Measurements from ENCODE around the gene PCYT2. TPM values are rescaled to one million over a fixed set of nuclear protein-coding genes. Genes with fewer than 3 reads are reported as not detected.

PCYT2 gene
- polyA plus RNA-seq, 1 donor (not counting 4 experiments of a cell fraction or from before 2014, with no cell fraction given) = 38.1 TPM

GRCh38 chr17:81915331-81915730 lies 4.1 kb upstream of the PCYT2 start:
- Histone ChIP-seq H3K9me1 (ENCODE audit: control insufficient read depth, extremely low read depth, insufficient read depth, low read length) (peaks cover 4% of the 10 kb centered on the region), H3K27ac (ENCODE audit: control insufficient read depth, insufficient read depth, low read length) (no peak overlapping the region), H3K9me3 (ENCODE audit: control insufficient read depth, low read depth, low read length) (no peaks in the 10 kb centered on the region), H3K79me2 (ENCODE audit: control insufficient read depth, insufficient read depth, low read length) (peaks cover 36% of the 10 kb centered on the region), H3K4me1 (ENCODE audit: control insufficient read depth, extremely low read depth, insufficient read depth, low read length) (peaks cover 29% of the 10 kb centered on the region), H3K9ac (ENCODE audit: control insufficient read depth, extremely low read depth, insufficient read depth, low read length) (no peak overlapping the region), H3K27me3 (ENCODE audit: control insufficient read depth, extremely low read depth, insufficient read depth, low read length) (no peaks in the 10 kb centered on the region), H3K36me3 (ENCODE audit: control insufficient read depth in 2 of 2, extremely low read depth in 1 of 2, insufficient read depth in 2 of 2, low read length in 2 of 2) (peaks cover 36% of the 10 kb centered on the region in 2 experiments), H3K4me2 (ENCODE audit: control insufficient read depth, extremely low read depth, insufficient read depth, low read depth, low read length) (no peak overlapping the region), H4K20me1 (ENCODE audit: control insufficient read depth, extremely low read depth, insufficient read depth, low read length) (peaks cover 10% of the 10 kb centered on the region), H3K4me3 (ENCODE audit: control insufficient read depth in 2 of 3, extremely low read depth in 1 of 3, insufficient read depth in 2 of 3, low read depth in 1 of 3, low read length in 3 of 3) (no peak overlapping the region), H2AFZ (ENCODE audit: control insufficient read depth, low read length) (no peak overlapping the region)
- FAIRE-seq = no peak
- no peak for DNase-seq (ENCODE audit: low read depth, low spot score)
- TF ChIP-seq, protein P1, sequence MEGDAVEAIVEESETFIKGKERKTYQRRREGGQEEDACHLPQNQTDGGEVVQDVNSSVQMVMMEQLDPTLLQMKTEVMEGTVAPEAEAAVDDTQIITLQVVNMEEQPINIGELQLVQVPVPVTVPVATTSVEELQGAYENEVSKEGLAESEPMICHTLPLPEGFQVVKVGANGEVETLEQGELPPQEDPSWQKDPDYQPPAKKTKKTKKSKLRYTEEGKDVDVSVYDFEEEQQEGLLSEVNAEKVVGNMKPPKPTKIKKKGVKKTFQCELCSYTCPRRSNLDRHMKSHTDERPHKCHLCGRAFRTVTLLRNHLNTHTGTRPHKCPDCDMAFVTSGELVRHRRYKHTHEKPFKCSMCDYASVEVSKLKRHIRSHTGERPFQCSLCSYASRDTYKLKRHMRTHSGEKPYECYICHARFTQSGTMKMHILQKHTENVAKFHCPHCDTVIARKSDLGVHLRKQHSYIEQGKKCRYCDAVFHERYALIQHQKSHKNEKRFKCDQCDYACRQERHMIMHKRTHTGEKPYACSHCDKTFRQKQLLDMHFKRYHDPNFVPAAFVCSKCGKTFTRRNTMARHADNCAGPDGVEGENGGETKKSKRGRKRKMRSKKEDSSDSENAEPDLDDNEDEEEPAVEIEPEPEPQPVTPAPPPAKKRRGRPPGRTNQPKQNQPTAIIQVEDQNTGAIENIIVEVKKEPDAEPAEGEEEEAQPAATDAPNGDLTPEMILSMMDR (optimal IDR thresholded peaks at IDR 0.05 in 1 of 3, IDR thresholded peaks at IDR 0.05 in 1 of 3, conservative IDR thresholded peaks at IDR 0.05 in 1 of 3; ENCODE audit: extremely low read depth in 1 of 3, insufficient read depth in 2 of 3, low read length in 3 of 3) = no peak
- TF ChIP-seq EZH2 (IDR thresholded peaks at IDR 0.05; ENCODE audit: low read length) = no peak
- dilution Hi-C loops (cut with MboI; ENCODE audit: extremely low pct_ligation_motif_present, low sequenced_read_pairs) = no loop called here

- no peak overlapping the region for H3K4me3 ChIP-seq (ENCODE audit: control insufficient read depth in 2 of 3, extremely low read depth in 1 of 3, insufficient read depth in 2 of 3, low read depth in 1 of 3, low read length in 3 of 3)
- peaks cover 26 to 27% of the 10 kb centered on the region in 2 experiments for H3K36me3 ChIP-seq (ENCODE audit: control insufficient read depth in 2 of 2, extremely low read depth in 1 of 2, insufficient read depth in 2 of 2, low read length in 2 of 2)
- H3K27ac ChIP-seq (ENCODE audit: control insufficient read depth, insufficient read depth, low read length) = no peak overlapping the region
- FAIRE-seq (no peak), DNase-seq (ENCODE audit: low read depth, low spot score) (no peak)
- peaks cover 36% of the 10 kb centered on the region for H3K79me2 ChIP-seq (ENCODE audit: control insufficient read depth, insufficient read depth, low read length)
- dilution Hi-C loops (cut with MboI; ENCODE audit: extremely low pct_ligation_motif_present, low sequenced_read_pairs) = no loop called here
- H3K9ac ChIP-seq (ENCODE audit: control insufficient read depth, extremely low read depth, insufficient read depth, low read length) = no peak overlapping the region
- no peak overlapping the region for H3K4me2 ChIP-seq (ENCODE audit: control insufficient read depth, extremely low read depth, insufficient read depth, low read depth, low read length)
- no peaks in the 10 kb centered on the region for H3K27me3 ChIP-seq (ENCODE audit: control insufficient read depth, extremely low read depth, insufficient read depth, low read length)
- peaks cover 7% of the 10 kb centered on the region for H3K9me1 ChIP-seq (ENCODE audit: control insufficient read depth, extremely low read depth, insufficient read depth, low read length)
- H3K9me3 ChIP-seq (ENCODE audit: control insufficient read depth, low read depth, low read length) = no peaks in the 10 kb centered on the region
- H2AFZ ChIP-seq (ENCODE audit: control insufficient read depth, low read length) = no peak overlapping the region
- TF ChIP-seq, protein P1 (optimal IDR thresholded peaks at IDR 0.05 in 1 of 3, IDR thresholded peaks at IDR 0.05 in 1 of 3, conservative IDR thresholded peaks at IDR 0.05 in 1 of 3; ENCODE audit: extremely low read depth in 1 of 3, insufficient read depth in 2 of 3, low read length in 3 of 3) = no peak
- TF ChIP-seq EZH2 (IDR thresholded peaks at IDR 0.05; ENCODE audit: low read length) = no peak
- H3K4me1 ChIP-seq (ENCODE audit: control insufficient read depth, extremely low read depth, insufficient read depth, low read length) = peaks cover 36% of the 10 kb centered on the region
- H4K20me1 ChIP-seq (ENCODE audit: control insufficient read depth, extremely low read depth, insufficient read depth, low read length) = peaks cover 8% of the 10 kb centered on the region
These were observed 3.1 kb upstream of the PCYT2 start for GRCh38 chr17:81914103-81914850.

Measured in keratinocyte (primary cell).